GM18868 (cell line): ENCODE measurements around the gene NIFK.
"Not testable (repeated sequence)": the region's sequence is repeated elsewhere in the genome, so short reads cannot be mapped to it uniquely, and the experiment has no call there.

ENCODE experiments used
- ATAC-seq: cut with Tn5 transposase; IDR thresholded peaks from one replicate; pipeline ENCODE4 v1.9.1; 2021; ENCODE audit warnings: mild to moderate bottlenecking, moderate library complexity; ENCODE audit not compliant: unreplicated experiment

NIFK gene

DNA sequence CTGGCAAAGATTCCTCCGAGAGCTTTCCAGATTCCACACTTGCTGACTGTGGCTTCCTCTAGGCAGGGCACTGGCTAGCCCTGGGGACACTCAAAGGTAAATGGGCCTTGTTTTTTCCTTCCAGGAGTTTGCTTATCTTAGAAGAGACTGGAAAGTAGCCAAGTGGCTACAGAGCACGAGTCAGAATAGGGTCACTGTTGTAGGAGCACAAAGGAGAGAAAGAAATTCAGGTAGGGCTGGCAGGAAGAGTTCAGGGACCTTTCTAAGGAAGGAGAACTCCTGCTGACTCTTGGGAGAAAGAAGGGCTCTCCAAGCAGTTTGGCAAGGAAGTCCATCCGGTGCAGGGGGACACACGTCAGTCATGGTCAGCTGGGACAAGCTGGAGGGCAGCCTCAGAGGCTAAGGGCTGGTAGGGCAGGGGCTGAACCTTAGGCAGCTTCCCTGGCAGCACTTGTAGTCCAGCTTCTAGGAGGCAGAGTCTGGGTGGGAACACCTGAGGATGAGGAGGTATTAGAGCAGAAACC lies 39.5 kb downstream of the NIFK start:
- no peak for ATAC-seq

DNA sequence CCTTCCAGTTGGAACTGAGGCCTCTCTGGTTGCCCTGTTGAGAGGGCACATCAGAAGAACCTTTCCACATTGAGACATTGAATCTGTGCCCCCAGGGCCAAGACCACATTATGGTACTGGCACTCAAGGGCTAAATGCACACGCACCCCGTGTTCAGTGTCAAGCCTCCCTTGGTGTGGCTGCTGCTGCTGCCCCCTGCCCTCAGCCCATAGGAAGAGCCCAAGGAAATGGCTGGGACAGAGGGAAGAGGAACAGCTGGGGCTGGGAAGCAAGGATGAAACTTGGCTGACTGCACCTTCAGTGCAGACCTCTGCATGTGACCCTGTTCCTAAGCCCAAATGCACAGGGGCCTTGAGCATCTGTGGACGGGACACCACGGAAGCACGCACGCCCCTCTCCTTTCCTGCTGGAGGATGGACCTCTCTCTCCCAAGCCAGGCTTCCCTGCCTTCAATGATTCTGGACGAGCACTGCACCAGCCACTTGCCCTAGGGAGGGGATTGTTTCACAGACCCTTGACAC lies 40.2 kb downstream of the NIFK start:
- no peak for ATAC-seq

DNA sequence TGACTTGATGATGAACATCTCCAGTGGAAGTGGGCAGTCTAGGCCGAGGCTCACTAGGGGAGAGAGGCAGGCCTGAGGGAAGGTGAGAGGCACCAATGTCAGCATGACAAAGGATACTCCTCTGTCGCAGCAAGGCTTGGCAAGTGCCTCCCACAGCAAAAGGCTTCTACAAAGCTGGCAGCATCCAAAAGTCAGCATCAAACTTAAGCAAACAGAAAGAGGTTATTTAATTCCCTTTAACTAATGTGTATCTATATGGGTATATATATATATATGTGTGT lies 41.6 kb downstream of the NIFK start:
- ATAC-seq = no peak

DNA sequence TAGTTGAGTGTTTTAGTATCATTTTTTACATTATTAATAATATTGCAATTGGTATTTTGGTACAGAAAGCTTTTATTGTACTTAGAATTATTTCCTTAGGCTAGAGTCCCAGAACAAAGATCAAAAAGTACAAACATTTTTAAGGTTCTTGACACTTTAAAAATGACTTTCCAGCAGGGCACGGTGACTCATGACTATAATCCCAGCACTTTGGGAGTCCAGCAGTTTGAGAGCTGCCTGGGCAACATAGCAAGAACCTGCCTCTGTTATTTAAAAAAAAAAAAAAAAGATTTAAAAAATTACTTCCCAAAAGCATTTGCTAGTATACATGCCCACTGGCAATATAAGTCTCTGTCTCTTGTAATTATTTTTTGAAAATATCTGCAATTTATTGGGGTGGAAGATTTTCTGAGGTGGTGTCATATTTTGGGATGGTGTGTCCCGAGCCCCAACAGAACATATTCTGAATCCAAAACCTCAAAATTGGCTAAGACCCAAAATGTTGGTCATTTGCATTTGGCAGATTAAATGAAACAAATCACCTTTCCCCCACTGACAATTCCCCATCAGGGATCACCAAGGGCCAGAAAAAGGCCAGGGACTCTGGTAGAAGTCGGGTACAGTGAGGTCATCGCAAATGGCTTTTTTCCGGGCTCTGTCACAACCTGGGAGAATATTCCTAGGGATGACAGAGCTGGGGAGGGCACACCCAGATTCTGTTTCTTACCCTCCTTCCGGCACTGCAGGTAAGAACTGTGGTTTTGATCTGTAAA lies 42.1 kb downstream of the NIFK start:
- ATAC-seq = no peak

DNA sequence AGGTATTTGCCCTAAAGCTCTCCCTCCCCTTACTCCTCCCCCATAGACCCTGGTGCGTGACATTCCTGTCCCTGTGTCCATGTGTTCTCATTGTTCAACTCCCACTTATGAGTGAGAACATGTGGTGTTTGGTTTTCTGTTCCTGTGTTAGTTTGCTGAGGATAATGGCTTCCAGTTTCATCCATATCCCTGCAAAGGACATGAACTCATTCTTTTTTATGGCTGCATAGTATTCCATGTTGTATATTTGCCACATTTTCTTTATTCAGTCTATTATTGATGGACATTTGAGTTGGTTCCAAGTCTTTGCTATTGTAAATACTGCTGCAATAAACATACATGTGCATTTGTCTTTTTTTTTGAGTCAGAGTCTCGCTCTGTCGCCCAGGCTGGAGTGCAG lies 46.1 kb downstream of the NIFK start:
- ATAC-seq = not testable (repeated sequence)

DNA sequence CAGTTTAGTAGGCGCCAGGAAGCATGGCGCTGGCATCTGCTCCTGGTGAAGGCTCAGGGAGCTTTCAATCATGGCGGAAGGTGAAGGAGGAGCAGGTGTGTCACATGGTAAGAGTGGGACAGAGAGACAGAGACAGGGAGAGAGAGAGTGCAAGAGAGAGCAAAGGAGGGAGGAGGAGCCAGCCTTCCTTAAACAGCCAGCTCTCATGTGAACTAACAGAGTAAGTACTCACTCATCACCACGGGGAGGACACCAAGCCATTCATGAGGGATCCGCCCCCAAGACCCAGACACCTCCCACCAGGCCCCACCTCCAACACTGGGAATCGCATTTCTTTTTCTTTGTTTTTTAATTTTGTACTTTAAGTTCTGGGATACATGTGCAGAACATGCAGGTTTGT lies 46.6 kb downstream of the NIFK start:
- no peak for ATAC-seq

DNA sequence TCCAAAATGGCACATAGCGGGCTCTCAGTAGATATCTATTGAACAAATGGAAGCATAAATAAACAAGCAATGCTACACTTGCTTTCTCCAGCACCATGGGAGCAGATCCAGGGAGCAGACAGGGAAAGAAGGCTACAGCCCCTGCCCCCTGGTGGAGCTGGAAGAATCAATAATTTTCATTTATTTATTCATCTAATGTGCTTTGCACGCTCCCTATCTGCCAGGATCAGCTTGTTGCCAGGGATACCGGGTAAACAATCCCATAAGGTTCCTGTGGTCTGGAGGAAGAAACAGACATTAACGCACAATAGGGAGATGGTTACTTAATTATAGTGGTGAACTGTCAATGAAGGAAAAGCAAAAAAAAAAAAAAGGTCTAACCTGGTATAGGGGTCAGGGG lies 47.3 kb downstream of the NIFK start:
- ATAC-seq = no peak

DNA sequence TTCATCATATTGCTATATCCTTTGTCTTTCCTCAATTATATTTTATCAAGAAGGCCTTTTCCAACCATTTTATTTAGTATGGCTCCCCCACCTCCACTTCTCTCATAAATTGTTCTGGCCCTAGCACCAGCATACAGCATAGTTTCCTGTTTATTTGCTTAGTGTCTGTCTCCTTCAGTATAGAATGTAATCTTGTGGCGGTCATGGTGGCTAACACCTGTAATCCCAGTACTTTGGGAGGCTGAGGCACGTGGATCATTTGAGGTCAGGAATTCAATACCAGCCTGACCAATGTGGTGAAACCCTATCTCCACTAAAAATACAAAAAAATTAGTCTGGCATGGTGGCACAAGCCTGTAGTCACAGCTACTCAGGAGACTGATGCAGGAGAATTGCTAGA lies 47.9 kb downstream of the NIFK start:
- no peak for ATAC-seq

DNA sequence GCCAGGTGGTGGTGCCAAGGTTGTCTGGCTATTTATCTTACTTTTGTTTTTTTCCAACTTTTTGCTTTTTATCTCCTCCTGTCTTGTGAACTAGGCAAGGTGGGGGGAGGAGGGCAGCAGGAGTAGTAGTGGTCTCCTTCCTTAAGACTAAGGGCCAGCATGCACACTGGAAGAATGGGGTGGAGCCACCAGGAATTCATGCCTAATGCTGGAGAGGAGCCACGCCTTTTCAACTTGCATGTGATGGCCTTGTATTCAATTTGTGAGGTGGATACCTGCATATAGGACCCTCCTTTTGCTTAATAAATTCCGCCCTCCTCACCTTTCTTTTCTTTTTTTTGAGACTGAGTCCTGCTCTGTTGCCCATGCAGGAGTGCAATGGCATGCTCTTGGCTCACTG lies 49.8 kb downstream of the NIFK start:
- ATAC-seq = no peak

DNA sequence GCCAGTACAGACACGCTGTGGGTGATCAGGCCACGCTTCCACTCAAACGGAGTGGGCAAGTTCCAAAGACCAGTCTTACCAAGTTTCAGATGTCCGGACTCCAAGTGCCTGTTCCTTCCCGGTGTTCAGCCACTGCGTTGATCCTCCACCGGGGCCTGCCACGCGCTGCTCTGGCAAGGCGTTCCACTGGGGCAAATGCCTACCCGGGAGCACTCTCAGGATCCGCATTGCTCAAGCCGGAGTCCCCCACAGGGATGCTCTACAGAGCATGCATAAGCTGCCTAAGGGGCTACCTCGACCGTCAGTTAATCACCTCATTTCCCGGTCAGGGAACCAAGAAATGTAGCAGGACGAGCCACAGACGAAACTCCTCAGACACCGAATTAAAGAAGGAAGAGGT lies 50.5 kb downstream of the NIFK start:
- no peak for ATAC-seq

DNA sequence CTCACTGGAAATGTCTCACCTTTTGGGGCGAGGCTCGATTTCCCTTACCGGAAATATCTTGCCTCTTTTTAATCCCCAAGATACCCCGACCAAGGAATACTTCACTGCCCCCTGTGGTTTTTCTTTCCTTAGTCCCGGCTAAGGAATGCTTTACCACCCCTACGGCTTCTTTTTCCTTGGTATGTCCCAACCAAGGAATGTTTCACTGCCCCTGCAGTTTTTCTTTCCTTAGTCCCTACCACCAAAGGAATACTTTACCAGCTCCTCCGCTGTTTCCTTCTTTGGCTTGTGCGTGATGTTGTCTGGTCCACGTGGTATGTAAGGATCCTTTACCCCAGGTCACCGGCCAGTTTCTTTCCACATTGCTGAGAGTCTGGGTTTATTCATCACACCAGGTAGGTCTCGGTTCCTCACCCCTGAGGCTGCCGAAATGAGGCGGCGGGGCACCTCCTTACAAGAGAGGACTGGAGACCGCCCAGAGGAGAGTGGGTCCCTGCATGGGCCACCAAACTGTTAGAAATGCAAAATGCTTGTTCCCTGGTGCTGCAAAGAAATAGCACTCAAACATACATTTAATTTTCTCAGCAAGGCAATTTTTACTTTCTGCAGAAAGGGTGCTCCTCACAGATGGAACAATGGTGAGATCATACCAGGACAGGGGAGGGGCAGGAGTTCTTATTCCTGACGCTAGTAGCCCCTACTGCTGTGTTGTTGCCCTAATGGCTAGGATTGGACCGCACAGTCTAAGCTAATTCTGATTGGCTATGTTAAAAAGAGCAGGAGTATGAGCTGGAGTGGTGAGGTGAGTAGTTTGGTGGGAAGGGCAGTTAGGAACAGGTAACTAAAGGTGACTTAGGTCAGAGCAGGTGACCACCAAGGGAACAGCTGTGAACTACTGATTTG lies 54.0 kb downstream of the NIFK start:
- no peak for ATAC-seq

DNA sequence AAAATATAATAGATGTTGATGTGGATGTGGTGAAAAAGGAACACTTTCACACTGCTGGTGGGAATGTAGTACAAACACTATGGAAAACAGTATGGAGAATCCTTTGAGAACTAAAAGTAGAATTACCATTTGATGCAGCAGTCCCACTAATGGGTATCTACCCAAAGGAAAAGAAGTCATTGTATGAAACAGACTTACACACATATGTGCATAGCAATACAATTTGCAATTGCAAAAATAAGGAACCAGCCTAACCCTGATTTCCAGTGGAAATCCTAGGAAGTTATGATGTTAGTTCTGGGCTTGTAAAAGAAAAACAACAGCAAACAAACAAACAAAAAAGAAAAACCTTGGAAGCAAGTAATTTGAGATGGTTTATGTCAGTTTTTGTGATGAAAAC lies 58.8 kb downstream of the NIFK start:
- ATAC-seq = no peak
